Sigmoid colon (tissue), 7 donors: ENCODE data around the gene EPAS1. TPM values are rescaled to one million over a fixed set of nuclear protein-coding genes. Genes with fewer than 3 reads are reported as not detected.

Experiments used
- DNase-seq: peaks from one replicate; pipeline ENCODE4 v3.0.0-alpha.2; 2019
- H3K27ac ChIP-seq, 4 donors: fragments of 200-600 bp; sonication (generic); one replicate each; pipeline ENCODE4 v1.5.1; 2016 to 2019; ENCODE audit warnings: mild to moderate bottlenecking in 1 of 4
- H3K27me3 ChIP-seq, 3 donors: fragments of 200-600 bp; sonication (generic); one replicate each; pipeline ENCODE4 v1.5.1; 2019; ENCODE audit warnings: mild to moderate bottlenecking in 1 of 3
- H3K36me3 ChIP-seq, 4 donors: fragments of 200-600 bp; sonication (generic); one replicate each; pipeline ENCODE4 v1.5.1; 2016 to 2019
- H3K4me1 ChIP-seq, 4 donors: fragments of 200-600 bp; sonication (generic); one replicate each; pipeline ENCODE4 v1.5.1; 2017 to 2019
- H3K4me3 ChIP-seq, 4 donors: fragments of 200-600 bp; sonication (generic); one replicate each; pipeline ENCODE4 v1.5.1; 2017 to 2019; ENCODE audit warnings: mild to moderate bottlenecking in 2 of 4, moderate library complexity in 1 of 4
- H3K9me3 ChIP-seq, 4 donors: fragments of 200-600 bp in 3 of 4; sonication (generic) in 3 of 4; one replicate each; pipeline versions ENCODE4 v1.5.1 to v1.6.1; 2013 to 2019
- EP300 ChIP-seq, 4 donors: sonication (generic); formaldehyde crosslinking; IDR thresholded peaks; one replicate each; pipeline ENCODE4 v1.6.1; 2017; ENCODE audit warnings: antibody characterized with exemption in 4 of 4
- POLR2A ChIP-seq, 2 donors: fragments of 450-650 bp; IDR thresholded peaks; one replicate each; pipeline ENCODE4 v1.6.1; 2016; ENCODE audit warnings: antibody characterized with exemption in 2 of 2, mild to moderate bottlenecking in 2 of 2, moderate library complexity in 2 of 2
- POLR2AphosphoS5 ChIP-seq, 4 donors: sonication (generic); formaldehyde crosslinking; IDR thresholded peaks; one replicate each; pipeline ENCODE4 v1.6.1; 2017; ENCODE audit warnings: antibody characterized with exemption in 4 of 4
- WGBS, 2 donors: extraction: QIAGEN DNeasy Blood & Tissue Kit; methylation state at CpG; one replicate each; pipeline ENCODE4 v1.1.7; 2013; 5-methylcytosine and 5-hydroxymethylcytosine counted together
- intact Hi-C: fragments of 100-400 bp; cut with DNase I; formaldehyde crosslinking; loops from one replicate; pipeline ENCODE4 v1.15.1; 2023
- polyA plus RNA-seq, 3 donors: library from polyadenylated mRNA; stranded (reverse); fragments of 200-250 nt; gene quantifications; one replicate each; pipeline ENCODE4 v1.2.3, GENCODE V29; 2013
- total RNA-seq, 4 donors: library from RNA; depleted of rRNA; stranded (reverse); fragments of >200 nt; gene quantifications; one replicate each; pipeline ENCODE4 v1.1.0, GENCODE V29; 2016
- TF ChIP-seq, protein P1 (sequence below), 4 experiments: fragments of 450-650 bp in 3 of 4; fragments of 200-600 bp in 1 of 4; IDR thresholded peaks; one replicate each; pipeline ENCODE4 v1.5.1; 2016 to 2019; ENCODE audit warnings: antibody characterized with exemption in 4 of 4, mild to moderate bottlenecking in 3 of 4, moderate library complexity in 2 of 4
- donor health status: healthy with polysubstance abuse.
- donor health status: Bipolar disorder and iron deficiency.
- donor health status: healthy.

Gene EPAS1
- total and polyA plus RNA-seq, 7 donors: 56.8 to 97.8 (median 62.2) TPM

DNA sequence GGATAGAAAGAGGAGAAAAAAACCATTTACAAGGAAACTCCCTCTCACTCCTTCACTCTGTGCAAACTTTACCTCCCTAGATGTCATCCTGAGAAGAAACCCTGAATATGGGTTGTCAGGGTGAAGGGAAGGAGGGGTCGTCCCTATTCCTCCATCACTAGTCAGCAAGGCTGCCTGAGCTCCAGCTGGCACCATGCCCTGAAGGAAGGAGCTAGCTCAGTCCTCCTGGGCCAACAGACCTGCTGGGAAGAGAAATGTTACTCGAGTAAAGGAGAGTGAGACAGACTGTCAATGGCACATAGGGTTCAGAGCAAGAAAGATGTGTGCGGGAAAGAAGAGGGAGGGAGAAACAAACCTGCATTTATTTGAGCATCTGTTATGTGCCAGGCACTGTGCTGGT, 18.3 kb upstream of the EPAS1 start:
- 72 to 79% methylated on average over 3 of the region's 3 CpGs for WGBS, 2 donors
- Histone ChIP-seq H3K27ac (no peak overlapping the region), H3K27me3 (no peaks in the 10 kb centered on the region), H3K36me3 (no peaks in the 10 kb centered on the region), H3K4me1 (no peaks in the 10 kb centered on the region), H3K4me3 (no peak overlapping the region), H3K9me3 (no peaks in the 10 kb centered on the region)
- DNase-seq: no peak
- intact Hi-C loops: no loop called here
- TF ChIP-seq POLR2AphosphoS5 (IDR thresholded peaks at IDR 0.05) (no peak), POLR2A (IDR thresholded peaks at IDR 0.05) (no peak), EP300 (IDR thresholded peaks at IDR 0.05) (no peak)
- TF ChIP-seq, protein P1, sequence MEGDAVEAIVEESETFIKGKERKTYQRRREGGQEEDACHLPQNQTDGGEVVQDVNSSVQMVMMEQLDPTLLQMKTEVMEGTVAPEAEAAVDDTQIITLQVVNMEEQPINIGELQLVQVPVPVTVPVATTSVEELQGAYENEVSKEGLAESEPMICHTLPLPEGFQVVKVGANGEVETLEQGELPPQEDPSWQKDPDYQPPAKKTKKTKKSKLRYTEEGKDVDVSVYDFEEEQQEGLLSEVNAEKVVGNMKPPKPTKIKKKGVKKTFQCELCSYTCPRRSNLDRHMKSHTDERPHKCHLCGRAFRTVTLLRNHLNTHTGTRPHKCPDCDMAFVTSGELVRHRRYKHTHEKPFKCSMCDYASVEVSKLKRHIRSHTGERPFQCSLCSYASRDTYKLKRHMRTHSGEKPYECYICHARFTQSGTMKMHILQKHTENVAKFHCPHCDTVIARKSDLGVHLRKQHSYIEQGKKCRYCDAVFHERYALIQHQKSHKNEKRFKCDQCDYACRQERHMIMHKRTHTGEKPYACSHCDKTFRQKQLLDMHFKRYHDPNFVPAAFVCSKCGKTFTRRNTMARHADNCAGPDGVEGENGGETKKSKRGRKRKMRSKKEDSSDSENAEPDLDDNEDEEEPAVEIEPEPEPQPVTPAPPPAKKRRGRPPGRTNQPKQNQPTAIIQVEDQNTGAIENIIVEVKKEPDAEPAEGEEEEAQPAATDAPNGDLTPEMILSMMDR (IDR thresholded peaks at IDR 0.05): no peak

DNA sequence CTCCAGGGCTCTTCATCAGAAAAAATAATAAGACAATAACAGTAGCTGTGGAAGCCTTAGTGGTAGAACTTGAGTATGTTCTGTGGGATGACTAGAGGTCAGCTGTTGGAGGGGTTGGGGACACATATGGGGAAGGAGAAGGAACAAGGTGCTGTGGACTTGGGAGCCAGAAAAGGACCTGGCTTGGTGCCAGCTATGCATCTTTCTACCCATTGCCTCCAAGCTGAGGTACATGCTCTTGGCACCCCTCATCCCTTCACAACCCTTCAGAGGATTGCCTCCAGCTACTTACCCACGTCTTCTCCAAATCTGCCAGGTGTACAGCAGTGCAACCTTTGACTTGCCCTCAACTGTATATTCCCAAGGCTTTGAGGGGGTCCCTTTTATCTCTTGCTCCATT, 15.3 kb upstream of the EPAS1 start:
- intact Hi-C loops: no loop called here
- Histone ChIP-seq H3K4me3 (no peak overlapping the region), H3K4me1 (no peaks in the 10 kb centered on the region), H3K36me3 (no peaks in the 10 kb centered on the region), H3K27ac (no peak overlapping the region), H3K9me3 (no peaks in the 10 kb centered on the region), H3K27me3 (no peaks in the 10 kb centered on the region)
- TF ChIP-seq POLR2AphosphoS5 (IDR thresholded peaks at IDR 0.05) (no peak), POLR2A (IDR thresholded peaks at IDR 0.05) (no peak), EP300 (IDR thresholded peaks at IDR 0.05) (no peak)
- TF ChIP-seq, protein P1 (IDR thresholded peaks at IDR 0.05): no peak
- 88 to 94% methylated on average over 1 of the region's 1 CpG for WGBS, 2 donors
- DNase-seq: no peak

DNA sequence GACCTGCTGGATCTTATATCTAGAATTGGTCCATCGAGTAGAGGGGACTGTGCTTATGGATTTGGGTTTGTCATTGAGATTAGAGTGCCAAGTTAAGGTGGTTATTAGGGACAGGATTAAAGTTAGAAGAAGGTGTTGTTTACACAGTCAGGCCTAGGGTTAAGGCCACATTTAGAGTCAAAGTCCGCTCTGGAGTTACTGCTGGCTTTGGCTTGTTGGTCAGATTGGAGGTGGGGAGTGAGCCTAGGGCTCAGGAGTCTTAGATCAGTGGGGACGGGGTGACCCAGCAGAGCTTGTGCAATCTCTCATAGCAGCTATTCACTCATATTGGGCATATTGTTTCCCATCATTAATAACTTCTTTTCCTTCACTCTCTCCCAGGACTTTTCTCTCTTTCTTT, 13.5 kb upstream of the EPAS1 start:
- Histone ChIP-seq H3K27me3 (no peaks in the 10 kb centered on the region), H3K9me3 (no peaks in the 10 kb centered on the region), H3K4me1 (no peaks in the 10 kb centered on the region), H3K36me3 (no peaks in the 10 kb centered on the region), H3K27ac (no peak overlapping the region), H3K4me3 (no peak overlapping the region)
- no peak for TF ChIP-seq POLR2A (IDR thresholded peaks at IDR 0.05)
- TF ChIP-seq EP300 (IDR thresholded peaks at IDR 0.05): no peak
- TF ChIP-seq, protein P1 (IDR thresholded peaks at IDR 0.05): no peak
- TF ChIP-seq POLR2AphosphoS5 (IDR thresholded peaks at IDR 0.05): no peak
- WGBS, 2 donors: 81 to 86% methylated on average over 3 of the region's 3 CpGs
- DNase-seq: no peak
- intact Hi-C loops: no loop called here

DNA sequence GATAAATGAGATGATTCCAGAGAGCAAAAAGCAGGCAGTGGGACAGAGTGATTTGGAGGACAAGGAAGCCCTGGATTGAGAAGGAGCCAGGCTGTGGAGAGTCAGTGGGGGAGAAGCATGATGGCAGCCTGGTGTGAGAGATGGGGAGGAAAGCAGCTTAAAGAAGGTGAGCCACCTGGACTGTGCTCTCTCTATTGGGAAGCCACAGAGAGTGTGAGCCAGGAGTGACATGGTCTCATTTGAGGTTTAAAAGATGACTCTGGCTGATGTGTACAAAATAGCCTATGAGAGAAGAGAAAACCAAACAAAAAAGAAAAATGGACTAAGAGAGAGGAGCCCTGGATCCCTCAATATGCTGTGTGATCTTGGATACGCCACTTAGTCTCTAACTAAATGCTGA, 12.9 kb upstream of the EPAS1 start:
- DNase-seq: no peak
- H3K9me3 ChIP-seq: no peaks in the 10 kb centered on the region
- WGBS, 2 donors: 92% methylated on average over 1 of the region's 1 CpG

DNA sequence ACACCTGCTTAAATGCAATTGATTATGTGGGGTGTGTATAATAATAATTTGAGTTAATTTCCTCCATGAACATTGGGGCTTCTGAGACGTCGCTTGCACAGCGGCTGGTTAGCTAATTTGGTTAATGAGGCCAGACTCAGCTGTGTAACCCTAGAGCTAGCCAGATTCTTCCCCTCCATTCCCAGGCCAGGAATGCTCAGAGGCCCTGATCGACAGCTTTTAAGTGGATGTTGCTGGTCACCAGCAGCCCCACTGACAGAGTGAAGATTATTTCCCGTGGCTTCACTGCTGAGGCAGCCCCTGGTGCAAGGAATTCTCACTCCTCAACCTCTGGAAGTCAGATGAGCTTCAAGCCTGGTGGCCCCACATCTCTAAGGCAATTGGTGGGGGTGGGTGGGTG, 12.4 kb upstream of the EPAS1 start:
- Histone ChIP-seq H3K4me3 (no peak overlapping the region), H3K27me3 (no peaks in the 10 kb centered on the region), H3K4me1 (peaks cover 0 to 5% (median 3%) of the 10 kb centered on the region in 4 donors), H3K27ac (no peak overlapping the region), H3K36me3 (no peaks in the 10 kb centered on the region), H3K9me3 (no peaks in the 10 kb centered on the region)
- 89 to 95% methylated on average over 5 of the region's 5 CpGs for WGBS, 2 donors
- no peak for TF ChIP-seq POLR2AphosphoS5 (IDR thresholded peaks at IDR 0.05)
- TF ChIP-seq, protein P1 (IDR thresholded peaks at IDR 0.05): no peak
- no peak for TF ChIP-seq EP300 (IDR thresholded peaks at IDR 0.05)
- no peak for TF ChIP-seq POLR2A (IDR thresholded peaks at IDR 0.05)
- intact Hi-C loops: no loop called here
- no peak for DNase-seq

More for the DNA sequence above, 12.9 kb upstream of the EPAS1 start:
- Histone ChIP-seq H3K27me3 (no peaks in the 10 kb centered on the region), H3K36me3 (no peaks in the 10 kb centered on the region), H3K4me1 (no peaks in the 10 kb centered on the region), H3K27ac (no peak overlapping the region), H3K4me3 (no peak overlapping the region)
- TF ChIP-seq, protein P1 (IDR thresholded peaks at IDR 0.05): no peak
- intact Hi-C loops: no loop called here
